ENCODE data around the gene HIC1.

DNA sequence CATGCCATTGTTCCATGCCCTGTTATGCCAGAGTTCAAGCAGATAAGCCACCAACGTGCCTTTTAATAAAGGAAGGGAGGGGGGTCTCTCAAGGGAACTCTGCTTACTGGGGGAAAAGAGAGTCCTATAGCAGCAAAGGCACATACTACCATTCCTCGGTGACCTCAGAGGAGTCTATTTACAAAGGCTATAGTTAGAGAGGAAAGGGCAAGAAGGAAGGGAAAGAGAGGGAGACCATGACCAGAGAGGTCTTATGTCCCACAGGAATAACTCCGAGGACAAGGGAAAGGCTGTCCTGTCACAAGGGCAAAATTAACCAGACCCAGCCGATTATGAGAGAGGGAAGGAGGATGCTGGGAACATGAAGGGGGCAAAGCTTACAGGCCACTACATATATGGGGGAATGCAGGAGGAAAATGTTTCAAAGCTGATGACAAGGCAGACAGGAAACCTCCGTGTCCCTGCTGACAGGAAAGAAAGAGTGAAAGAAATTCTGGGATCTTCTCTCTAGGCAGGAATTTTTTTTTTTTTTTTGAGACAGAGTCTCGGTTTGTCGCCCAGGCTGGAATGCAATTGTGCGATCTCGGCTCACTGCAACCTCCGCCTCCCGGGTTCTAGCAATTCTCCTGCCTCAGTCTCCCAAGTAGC, 51.5 kb downstream of the HIC1 start:
- no peak for TF ChIP-seq CTCF (IDR thresholded peaks at IDR 0.05; ENCODE audit: poor library complexity)
- TF ChIP-seq EZH2 (IDR thresholded peaks at IDR 0.05; ENCODE audit: borderline replicate concordance), result no peak
